B cell (primary cell): ENCODE results near the gene MT3. TPM values are rescaled to one million over a fixed set of nuclear protein-coding genes. Genes with fewer than 3 reads are reported as not detected.
"Not testable (repeated sequence)": the region's sequence is repeated elsewhere in the genome, so short reads cannot be mapped to it uniquely, and the experiment has no call there.

ENCODE experiments used
- ATAC-seq: fragments of 200-7000 bp; cut with Tn5 transposase; one replicate; pipeline ENCODE4 v1.10.0; 2021; ENCODE audit warnings: low read depth, mild to moderate bottlenecking, moderate number of reproducible peaks, moderate library complexity
- CTCF ChIA-PET: fragments of 350-600 bp; sonication (Branson Sonifier 250); formaldehyde crosslinking; loops from one replicate; lab custom pipeline; 2021; ENCODE audit warnings: antibody characterized with exemption, inconsistent platforms; lab: Charles Lee
- POLR2A ChIA-PET: fragments of 350-600 bp; sonication (Branson Sonifier 250); formaldehyde crosslinking; loops from one replicate; lab custom pipeline; 2021; ENCODE audit warnings: antibody characterized with exemption; lab: Charles Lee
- DNase-seq: peaks from one replicate; pipeline ENCODE4 v3.0.0; 2013
- H2AFZ ChIP-seq: 2 replicates; pipeline ENCODE4 v1.6.1; 2012; ENCODE audit warnings: mild to moderate bottlenecking, low read depth, low read length; ENCODE audit not compliant: insufficient read depth, poor library complexity, severe bottlenecking
- H3K27ac ChIP-seq, 2 donors: 1 replicate in 1 of 2; 2 replicates in 1 of 2; pipeline ENCODE4 v1.5.1; 2012 to 2013; ENCODE audit warnings: low read length in 2 of 2, mild to moderate bottlenecking in 2 of 2, moderate library complexity in 1 of 2
- H3K27me3 ChIP-seq, 4 experiments: fragments of 200-600 bp in 1 of 4; sonication (generic) in 1 of 4; replicated peaks in 1 of 4; 1 replicate in 2 of 4; 2 replicates in 2 of 4; pipeline versions ENCODE4 v1.6.1 to v1.7.0; 2013 to 2016; ENCODE audit warnings: low read length in 3 of 4, mild to moderate bottlenecking in 2 of 4, mixed read lengths in 1 of 4, moderate library complexity in 1 of 4; ENCODE audit not compliant: insufficient read depth in 4 of 4, control insufficient read depth in 3 of 4; ENCODE audit errors: control extremely low read depth in 1 of 4
- H3K36me3 ChIP-seq, 2 experiments: replicated peaks in 1 of 2; 1 replicate in 1 of 2; 2 replicates in 1 of 2; pipeline versions ENCODE4 v1.6.1 to v1.7.1; 2013; ENCODE audit warnings: low read length in 1 of 2; ENCODE audit not compliant: insufficient read depth in 2 of 2, control insufficient read depth in 1 of 2; ENCODE audit errors: control extremely low read depth in 1 of 2, extremely low read depth in 1 of 2
- H3K4me1 ChIP-seq, 2 donors: fragments of 200-600 bp in 1 of 2; sonication (generic) in 1 of 2; 1 replicate in 1 of 2; 2 replicates in 1 of 2; pipeline versions ENCODE4 v1.5.1 to v1.6.1; 2013 to 2017; ENCODE audit warnings: low read length in 2 of 2; ENCODE audit not compliant: control insufficient read depth in 2 of 2, insufficient read depth in 2 of 2
- H3K4me2 ChIP-seq: replicated peaks from 2 replicates; pipeline ENCODE3; 2012; ENCODE audit warnings: mild to moderate bottlenecking, low read depth, low read length; ENCODE audit not compliant: poor library complexity, severe bottlenecking
- H3K4me3 ChIP-seq, 5 experiments: fragments of 200-600 bp in 1 of 5; sonication (generic) in 1 of 5; 1 replicate in 3 of 5; 2 replicates in 2 of 5; pipeline versions ENCODE4 v1.5.1 to v1.7.0; 2011 to 2016; ENCODE audit warnings: low read length in 4 of 5, mild to moderate bottlenecking in 4 of 5, low read depth in 2 of 5, control low read depth in 1 of 5, moderate library complexity in 1 of 5; ENCODE audit not compliant: insufficient read depth in 1 of 5; ENCODE audit errors: control extremely low read depth in 1 of 5, extremely low read depth in 1 of 5
- H3K79me2 ChIP-seq: fragments of 200-600 bp; sonication (generic); one replicate; pipeline ENCODE4 v1.6.0; 2016; ENCODE audit warnings: low read length; ENCODE audit not compliant: control insufficient read depth, insufficient read depth
- H3K9ac ChIP-seq: fragments of 200-600 bp; sonication (generic); 2 replicates; pipeline ENCODE4 v1.6.1; 2017; ENCODE audit warnings: mild to moderate bottlenecking, low read length, moderate library complexity
- H3K9me3 ChIP-seq, 3 donors: one replicate each; pipeline versions ENCODE4 v1.6.1 to v1.7.1; 2013; ENCODE audit warnings: low read length in 2 of 3; ENCODE audit not compliant: control insufficient read depth in 2 of 3, insufficient read depth in 1 of 3; ENCODE audit errors: control extremely low read depth in 1 of 3
- H4K20me1 ChIP-seq: 2 replicates; pipeline ENCODE4 v1.6.0; 2012; ENCODE audit warnings: mild to moderate bottlenecking, low read length; ENCODE audit not compliant: insufficient read depth, control insufficient read depth, poor library complexity, severe bottlenecking
- H3K27ac Mint-ChIP-seq: one replicate; pipeline ENCODE4 v1.8.0; 2021; ENCODE audit warnings: mixed read lengths
- H3K27me3 Mint-ChIP-seq: one replicate; pipeline ENCODE4 v1.8.0; 2021; ENCODE audit warnings: mixed read lengths
- H3K4me1 Mint-ChIP-seq: one replicate; pipeline ENCODE4 v1.8.0; 2021; ENCODE audit warnings: mixed read lengths
- H3K4me3 Mint-ChIP-seq: one replicate; pipeline ENCODE4 v1.8.0; 2021; ENCODE audit warnings: mixed read lengths
- H3K9me3 Mint-ChIP-seq: one replicate; pipeline ENCODE4 v1.8.0; 2022; ENCODE audit warnings: mixed read lengths; ENCODE audit not compliant: insufficient read depth
- CTCF ChIP-seq: fragments of 200-600 bp; IDR thresholded peaks from one replicate; pipeline ENCODE4 v1.8.0; 2022; ENCODE audit warnings: antibody characterized with exemption, mild to moderate bottlenecking
- EZH2 ChIP-seq: IDR thresholded peaks from 2 replicates; pipeline ENCODE4 v1.6.1; 2012; ENCODE audit warnings: borderline replicate concordance, low read depth, mild to moderate bottlenecking, moderate library complexity, low read length; ENCODE audit not compliant: insufficient read depth, poor library complexity, severe bottlenecking
- WGBS: methylation state at CpG from one replicate; pipeline ENCODE4 v1.1.5; 2013; ENCODE audit warnings: missing lambda C conversion rate; ENCODE audit not compliant: insufficient coverage; 5-methylcytosine and 5-hydroxymethylcytosine counted together
- intact Hi-C: fragments of 100-400 bp; cut with micrococcal nuclease; formaldehyde crosslinking; loops from one replicate; pipeline ENCODE4 v1.10.0; 2022
- polyA plus RNA-seq: library from polyadenylated mRNA; depleted of rRNA; stranded (reverse); fragments of >200 nt; gene quantifications from 2 replicates; pipeline ENCODE4 v1.2.3, GENCODE V29; 2012
- total RNA-seq, 2 donors: library from RNA; stranded (reverse); fragments of 120-200 nt in 1 of 2; gene quantifications; 1 replicate in 1 of 2; 2 replicates in 1 of 2; pipeline versions ENCODE4 v1.2.3 to v1.2.4, GENCODE V29; 2013 to 2022

MT3 gene
- total and polyA plus RNA-seq, 2 donors (not counting 1 experiment from before 2014, with no cell fraction given): not detected

GRCh38 chr16:56580391-56581048 is 8.8 kb upstream of the MT3 start:
- no peak overlapping the region for H3K4me3 Mint-ChIP-seq
- H3K4me2 ChIP-seq: no peak overlapping the region
- H3K79me2 ChIP-seq: no peaks in the 10 kb centered on the region
- H3K4me3 ChIP-seq: no peak overlapping the region
- H3K27me3 Mint-ChIP-seq: peaks cover 26% of the 10 kb centered on the region
- WGBS: 93% methylated on average over 3 of the region's 6 CpGs
- H3K27ac Mint-ChIP-seq: no peak overlapping the region
- H3K4me1 Mint-ChIP-seq: peaks cover 1% of the 10 kb centered on the region
- intact Hi-C loops: no loop called here
- H3K36me3 ChIP-seq: no peaks in the 10 kb centered on the region
- ChIA-PET POLR2A (no interaction called here), CTCF (interaction anchor here (2.0 kb wide), 1 partner anchor 122 kb away, joined by 6 read pairs; no protein-coding TSS in a partner anchor)
- DNase-seq (no peak), ATAC-seq (no peak)
- no peaks in the 10 kb centered on the region for H3K27me3 ChIP-seq
- H4K20me1 ChIP-seq: no peaks in the 10 kb centered on the region
- TF ChIP-seq EZH2 (no peak), CTCF (no peak)
- no peak overlapping the region for H3K27ac ChIP-seq
- no peaks in the 10 kb centered on the region for H3K9me3 ChIP-seq
- no peak overlapping the region for H3K9ac ChIP-seq
- no peaks in the 10 kb centered on the region for H3K9me3 Mint-ChIP-seq
- H3K4me1 ChIP-seq: peaks cover 0 to 3% of the 10 kb centered on the region in 2 donors
- H2AFZ ChIP-seq: no peak overlapping the region

- POLR2A ChIA-PET: not testable (repeated sequence)
- CTCF ChIA-PET: interaction anchor here (0.6 to 1.2 kb wide), 3 partner anchors 18 to 123 kb away, joined by 3 to 4 read pairs (median 4); no protein-coding TSS in a partner anchor
These were observed 6.4 kb upstream of the MT3 start for GRCh38 chr16:56582911-56583310.

More at GRCh38 chr16:56582911-56583310, 6.4 kb upstream of the MT3 start:
- H3K27ac Mint-ChIP-seq, H3K36me3 ChIP-seq, intact Hi-C loops, H3K27me3 ChIP-seq, H3K27ac ChIP-seq, H3K9me3 Mint-ChIP-seq, H3K79me2 ChIP-seq, H4K20me1 ChIP-seq, H3K9me3 ChIP-seq, H3K4me1 Mint-ChIP-seq, DNase-seq, H2AFZ ChIP-seq, H3K4me2 ChIP-seq, H3K4me3 ChIP-seq, H3K4me3 Mint-ChIP-seq, H3K4me1 ChIP-seq, H3K9ac ChIP-seq, ATAC-seq: not testable (repeated sequence)
- peaks cover 41% of the 10 kb centered on the region for H3K27me3 Mint-ChIP-seq
- 100% methylated on average over 1 of the region's 2 CpGs for WGBS
